GM20000 (cell line): ENCODE data around the gene SMARCD1.

Source experiments
- DNase-seq: peaks from one replicate; pipeline ENCODE4 v3.0.0; 2012; ENCODE audit warnings: low spot score
- CTCF ChIP-seq: IDR thresholded peaks from 2 replicates; pipeline ENCODE4 v1.5.1; 2012; ENCODE audit warnings: mild to moderate bottlenecking, control low read depth; ENCODE audit errors: extremely low read depth, missing control alignments

The SMARCD1 gene

GRCh38 chr12:50110762-50111351, 25.7 kb downstream of the SMARCD1 start:
- peak; percentile 19 for DNase-seq
- TF ChIP-seq CTCF: no peak

GRCh38 chr12:50111395-50111692, 26.2 kb downstream of the SMARCD1 start:
- peak; percentile 23 for DNase-seq
- TF ChIP-seq CTCF: no peak

- peak; percentile 93 for TF ChIP-seq CTCF
- peak; percentile 92 for DNase-seq
Observed at GRCh38 chr12:50111693-50112455, 26.7 kb downstream of the SMARCD1 start, which contains the start of gene COX14. COX14 (plus strand) TSS chr12:50112236; CDS start chr12:50120044, 7,808 bp downstream.

- TF ChIP-seq CTCF: no peak
- no peak for DNase-seq
Observed at GRCh38 chr12:50112456-50113218, 27.5 kb downstream of the SMARCD1 start.

- TF ChIP-seq CTCF: no peak
- DNase-seq: no peak
Observed at GRCh38 chr12:50117057-50117622, 32.0 kb downstream of the SMARCD1 start.

- no peak for TF ChIP-seq CTCF
- no peak for DNase-seq
Observed at GRCh38 chr12:50119387-50119786, 34.2 kb downstream of the SMARCD1 start.

GRCh38 chr12:50120521-50120920, 35.4 kb downstream of the SMARCD1 start:
- no peak for TF ChIP-seq CTCF
- no peak for DNase-seq
